NCI-H1930 (cell line): ENCODE results near the gene CCDC28A.
A peak's percentile ranks its signal among the peaks of the same experiment; 100 is the strongest.
"Not testable (repeated sequence)": the region's sequence is repeated elsewhere in the genome, so short reads cannot be mapped to it uniquely, and the experiment has no call there.

Experiments used
- DNase-seq, 2 experiments: peaks; one replicate each; lab custom pipeline; 2025; lab: John Stamatoyannopoulos, UW

The CCDC28A gene

DNA sequence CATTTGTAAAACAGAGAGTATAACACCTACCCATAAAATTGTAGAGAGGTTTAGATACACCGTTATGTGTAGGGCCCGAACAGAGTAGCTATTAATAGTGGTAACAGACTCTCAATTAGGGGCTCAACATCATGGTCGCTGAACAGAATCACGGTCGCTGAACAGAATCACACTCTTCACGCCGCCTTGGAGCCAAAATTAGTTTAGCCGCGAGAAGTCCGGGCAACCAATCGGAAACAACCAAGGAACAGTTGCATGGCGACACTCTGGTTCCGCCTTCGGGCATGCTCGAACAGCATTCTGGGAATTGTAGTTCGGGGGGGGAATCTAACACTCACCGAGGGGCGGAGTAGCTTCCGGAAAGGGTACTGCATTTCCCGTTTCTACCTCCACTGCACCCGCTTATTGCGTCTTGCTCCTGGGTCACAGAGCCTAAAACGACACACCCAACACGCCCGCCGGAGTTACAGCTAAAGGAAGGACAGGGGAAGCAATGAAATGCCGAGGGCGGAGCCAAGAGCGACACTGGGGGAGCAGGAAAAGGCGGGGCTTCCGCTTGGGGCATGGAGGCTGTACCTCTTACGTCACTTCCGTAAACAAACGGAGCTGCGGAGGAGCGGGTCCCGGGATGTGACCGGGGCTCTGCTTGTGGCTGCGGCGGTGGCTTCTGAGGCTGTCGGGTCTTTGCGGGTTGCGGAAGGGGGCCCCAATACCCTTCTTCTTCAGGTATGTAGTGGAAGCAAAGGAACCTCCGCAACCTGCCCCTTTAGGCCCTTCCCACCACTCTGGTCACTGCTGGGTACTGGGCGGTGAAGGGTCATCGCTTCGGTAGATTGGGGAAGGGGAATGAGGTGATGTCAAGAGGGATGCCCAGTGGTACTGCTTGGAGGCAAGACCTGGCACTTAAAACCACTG is at the start of gene CCDC28A:
Gene CCDC28A, plus strand, starts transcription at position 593 of the 915 bp plus-strand sequence. CDS start 2,352 bp downstream, outside the sequence.
- DNase-seq = peak; percentile 92 to 94

- DNase-seq = no peak
Measured at GRCh38 chr6:138724015-138724414, 49.6 kb upstream of the CCDC28A start.

DNA sequence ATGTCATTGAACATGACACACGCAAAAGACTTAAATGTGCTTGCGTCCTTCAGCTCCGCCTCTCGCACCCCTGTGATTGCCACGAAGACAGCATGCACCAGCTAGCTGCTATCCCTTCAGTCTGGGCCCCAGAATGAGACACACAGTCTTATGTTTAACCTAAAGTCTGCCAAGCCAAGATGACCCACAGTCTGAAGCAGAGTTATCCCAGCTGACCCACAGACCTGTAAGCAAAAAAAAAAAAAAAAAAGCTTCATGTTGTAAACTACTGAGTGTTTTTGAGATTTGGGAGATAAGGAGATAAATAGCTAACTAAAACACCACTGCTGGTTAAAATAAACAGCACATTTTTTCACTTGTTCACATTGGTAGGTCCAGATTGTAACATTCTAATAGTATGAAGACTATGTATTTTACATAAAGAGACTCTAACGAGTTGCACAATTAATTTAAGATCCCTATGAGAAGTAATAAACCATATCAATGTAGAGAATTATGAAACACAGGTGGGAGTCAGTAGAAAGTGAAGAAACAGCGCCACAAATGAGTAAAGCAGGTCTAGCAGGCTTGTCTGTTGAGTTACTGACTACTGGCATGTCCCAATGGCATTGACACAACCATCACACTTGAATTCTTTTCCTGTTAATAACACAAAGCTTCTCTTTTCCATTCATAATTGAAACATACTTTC is 47.4 kb upstream of the CCDC28A start:
- no peak for DNase-seq

GRCh38 chr6:138726757-138727097 is 46.8 kb upstream of the CCDC28A start:
- no peak for DNase-seq

GRCh38 chr6:138727182-138727581 is 46.4 kb upstream of the CCDC28A start:
- DNase-seq = no peak

DNA sequence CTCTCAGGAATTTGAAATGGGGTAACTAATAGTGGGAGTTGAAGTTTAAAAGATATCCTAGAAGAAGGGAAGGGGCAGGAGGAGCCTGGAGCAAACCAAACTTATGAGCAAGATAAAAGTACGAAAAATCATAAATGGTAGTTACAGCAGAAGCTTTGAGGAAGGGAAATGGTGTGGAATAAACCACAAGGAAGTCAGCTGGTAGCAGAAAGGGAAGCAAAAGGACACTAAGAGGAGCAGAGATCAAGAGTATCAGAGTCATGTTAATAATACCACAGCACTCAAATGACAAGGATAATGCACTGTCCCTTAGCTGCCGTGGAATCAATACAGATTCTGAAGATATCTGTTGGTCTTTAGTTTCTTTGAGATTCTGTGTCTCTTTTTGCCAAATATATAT is 44.9 kb upstream of the CCDC28A start:
- DNase-seq = no peak

GRCh38 chr6:138730037-138730436 is 43.5 kb upstream of the CCDC28A start:
- DNase-seq = not testable (repeated sequence)

- DNase-seq = no peak
Measured at GRCh38 chr6:138734585-138734984, 39.0 kb upstream of the CCDC28A start.

DNA sequence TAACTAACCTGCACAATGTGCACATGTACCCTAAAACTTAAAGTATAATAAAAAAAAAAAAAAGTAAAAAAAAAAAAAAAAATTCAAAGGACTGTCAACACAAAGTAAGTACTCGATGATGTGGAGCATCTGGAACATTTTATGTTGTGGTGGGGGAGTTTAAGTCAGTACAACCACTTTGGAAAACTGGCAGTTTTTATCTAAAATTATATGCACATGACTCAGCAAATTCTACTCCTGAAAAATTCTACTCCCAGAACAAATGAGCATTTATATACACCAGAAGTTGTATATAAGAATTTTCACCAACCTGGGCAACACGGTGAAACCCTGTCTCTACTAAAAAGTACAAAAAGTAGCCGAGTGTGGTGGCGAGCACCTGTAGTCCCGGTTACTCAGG is 36.9 kb upstream of the CCDC28A start:
- no peak for DNase-seq

DNA sequence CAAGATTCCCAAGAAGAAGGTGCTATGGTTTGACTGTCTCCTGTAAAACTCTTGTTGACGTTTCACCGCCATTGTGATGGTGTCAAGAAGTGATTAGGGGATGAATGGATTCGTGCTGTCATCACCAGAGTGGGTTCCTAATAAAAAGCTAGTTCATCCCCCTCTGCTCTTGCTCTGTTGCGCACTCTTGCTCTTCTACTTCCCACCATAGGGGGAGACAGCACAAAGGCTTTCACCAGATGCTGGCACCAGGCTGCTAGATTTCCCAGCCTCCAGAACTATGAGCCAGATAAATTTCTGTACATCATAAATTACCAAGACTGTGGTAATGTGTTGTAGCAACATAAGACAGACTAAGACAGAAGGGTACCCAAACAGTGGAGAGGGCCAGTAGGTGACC is 21.6 kb upstream of the CCDC28A start:
- no peak for DNase-seq

DNA sequence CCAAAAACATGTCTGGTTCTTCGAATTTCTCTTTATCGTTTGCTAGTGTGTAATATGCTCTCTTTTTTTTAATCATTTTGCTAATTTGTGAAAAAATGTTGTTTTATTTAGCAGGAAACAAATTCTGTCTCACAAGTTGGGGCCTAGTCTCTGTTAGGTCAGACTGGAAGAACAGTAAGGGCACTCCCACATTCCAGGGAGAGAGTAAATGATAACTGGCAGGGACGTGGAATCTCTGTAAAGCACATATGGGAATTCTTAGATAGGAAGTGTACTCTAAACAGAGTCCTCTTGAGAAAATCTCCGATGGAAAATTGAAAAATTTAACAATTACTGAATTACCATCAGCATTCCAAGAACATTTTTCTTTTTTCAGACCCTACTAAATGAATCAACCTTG is 16.4 kb upstream of the CCDC28A start:
- no peak for DNase-seq

DNA sequence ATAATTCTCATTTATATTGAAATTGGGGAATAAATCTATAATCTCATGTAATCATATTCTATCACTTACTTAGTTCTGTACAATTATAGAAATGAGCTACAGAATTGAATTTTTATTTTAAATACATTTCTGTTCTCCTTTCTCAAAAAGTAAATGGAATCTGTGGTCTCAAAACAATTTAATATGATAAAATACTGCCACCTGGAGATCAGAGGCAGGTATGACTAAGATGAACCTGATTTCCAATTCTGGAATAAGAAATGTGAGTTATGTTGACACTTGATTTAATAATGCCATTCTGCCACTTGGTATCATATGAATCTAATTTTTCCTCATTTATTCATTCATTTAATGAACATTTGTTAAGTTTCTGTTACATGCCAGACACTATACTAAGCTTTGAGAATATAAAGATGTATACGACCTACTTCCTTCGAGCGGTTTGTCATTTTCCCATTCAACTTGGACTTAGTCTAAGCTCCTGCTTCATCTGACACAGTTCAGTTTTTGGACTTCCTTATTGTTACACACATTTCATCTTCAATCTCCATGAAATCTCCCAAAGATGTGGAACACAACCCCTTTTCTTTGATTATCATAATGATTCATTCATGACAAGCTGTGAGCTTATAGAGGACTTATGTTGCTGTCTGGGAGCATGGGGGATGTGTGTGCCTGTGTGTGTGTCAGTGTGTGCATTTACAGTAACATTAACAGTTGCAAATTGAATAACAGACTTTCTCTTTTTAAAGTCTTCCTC is 7.5 kb upstream of the CCDC28A start:
- DNase-seq = peak in 1 of 2 experiments; percentile 37

DNA sequence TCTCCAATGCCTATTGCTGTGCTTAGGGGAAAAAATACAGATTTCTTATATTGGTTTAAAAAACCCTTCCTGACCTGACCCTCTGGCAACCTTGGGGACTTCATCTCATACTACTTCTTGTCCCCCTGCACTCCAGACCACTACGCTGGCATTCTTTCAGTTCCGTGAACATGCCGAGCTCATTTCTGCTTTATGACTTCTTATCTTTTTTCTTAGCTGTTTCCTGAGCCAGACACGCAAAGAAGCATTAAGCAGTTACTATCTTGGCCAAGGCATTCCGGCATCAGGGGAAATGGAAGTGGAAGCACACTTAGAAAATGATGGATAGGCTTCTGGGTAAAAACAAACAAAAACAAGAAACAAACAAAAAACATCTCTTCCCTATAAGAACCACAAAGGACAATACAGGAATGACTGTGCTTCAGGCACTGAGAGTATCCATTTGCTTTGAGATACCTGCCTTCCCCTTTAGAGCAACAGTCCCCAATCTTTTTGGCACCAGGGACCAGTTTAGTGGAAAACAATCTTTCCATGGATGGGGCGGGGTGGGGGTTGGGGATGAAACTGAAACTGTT is 4.4 kb upstream of the CCDC28A start:
- DNase-seq = no peak

- DNase-seq = no peak
Measured at GRCh38 chr6:138772596-138773176, 883 bp upstream of the CCDC28A start.

GRCh38 chr6:138774370-138774769 is 801 bp downstream of the CCDC28A start:
- no peak for DNase-seq

- no peak for DNase-seq
Measured at GRCh38 chr6:138776659-138777058, 3.1 kb downstream of the CCDC28A start.

DNA sequence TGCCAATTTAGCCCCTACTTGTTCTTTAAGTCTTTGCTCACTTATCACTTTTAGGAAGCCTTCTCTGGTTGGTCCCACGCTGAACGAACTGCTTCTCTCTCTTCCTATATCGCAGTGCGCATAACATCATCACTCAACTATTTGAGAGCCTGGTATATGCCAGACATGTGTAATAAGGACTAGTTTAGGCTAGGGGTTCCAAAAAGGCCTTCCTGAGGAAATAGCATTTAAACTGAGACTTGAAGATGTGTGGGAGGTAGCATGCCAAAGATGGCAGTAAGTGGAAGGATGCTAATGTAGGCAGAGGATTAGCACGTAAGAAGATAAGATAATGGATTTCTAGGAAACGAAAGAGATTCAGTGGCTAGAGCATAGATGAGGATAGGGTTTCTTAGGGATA is 4.8 kb downstream of the CCDC28A start:
- no peak for DNase-seq

DNA sequence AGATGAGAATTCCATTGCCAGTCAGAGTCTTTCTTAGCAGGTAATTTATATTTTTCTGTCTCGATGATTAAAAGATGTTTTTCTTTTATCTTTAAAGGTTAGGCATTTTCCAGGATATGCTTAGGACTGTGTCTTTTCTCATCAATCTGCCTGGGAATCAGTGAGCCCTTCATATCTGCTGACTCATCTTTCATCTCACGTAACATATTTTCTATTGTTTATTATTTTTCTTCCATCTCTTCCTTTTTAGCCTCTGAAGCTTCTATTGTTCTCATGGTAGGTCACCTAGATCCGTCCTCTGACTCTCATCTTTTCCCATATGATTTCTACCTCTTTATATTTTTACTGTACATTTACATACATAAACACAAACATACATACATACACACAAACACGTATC is 8.7 kb downstream of the CCDC28A start:
- DNase-seq = no peak

DNA sequence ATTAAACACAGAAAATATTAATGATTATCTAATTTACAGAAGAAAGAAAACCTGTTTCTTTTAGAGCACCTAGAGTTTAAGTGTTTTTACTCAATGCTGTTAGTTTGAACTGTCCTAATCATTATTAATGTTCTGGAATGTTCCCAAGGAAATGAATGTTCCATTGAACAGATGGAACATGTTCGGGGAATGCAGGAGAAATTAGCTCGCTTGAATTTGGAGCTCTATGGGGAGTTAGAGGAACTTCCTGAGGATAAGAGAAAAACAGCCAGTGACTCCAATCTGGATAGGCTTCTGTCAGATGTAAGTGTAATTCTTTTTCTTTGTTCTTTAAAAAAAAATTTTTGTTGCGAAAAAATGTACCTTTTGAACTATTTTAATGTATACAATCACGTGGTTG is 11.5 kb downstream of the CCDC28A start:
- DNase-seq = no peak

DNA sequence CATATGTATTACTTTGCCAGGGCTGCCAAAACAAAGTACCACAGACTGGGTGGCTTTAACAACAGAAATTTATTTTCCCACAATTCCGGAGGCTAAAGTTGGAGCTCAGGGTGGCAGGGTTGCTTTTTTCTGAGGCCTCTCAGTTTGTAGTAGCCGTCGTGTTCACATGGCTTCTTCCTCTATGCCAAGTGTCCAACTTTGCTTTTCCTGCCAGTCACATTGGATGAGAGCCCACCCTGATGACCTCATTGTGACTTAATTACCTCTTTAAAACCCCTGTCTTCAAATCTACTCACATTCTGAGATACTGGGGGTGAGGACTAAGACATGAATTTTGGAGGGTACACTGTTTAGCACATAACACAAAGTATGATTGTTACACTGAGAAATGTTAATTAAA is 12.4 kb downstream of the CCDC28A start:
- no peak for DNase-seq

GRCh38 chr6:138787138-138787537 is 13.6 kb downstream of the CCDC28A start:
- no peak for DNase-seq
